Endodermal cell (in vitro differentiated cells): ENCODE results near the gene FAM43A. TPM values are rescaled to one million over a fixed set of nuclear protein-coding genes. Genes with fewer than 3 reads are reported as not detected.

Experiments
- DNase-seq: peaks from one replicate; pipeline ENCODE4 v3.0.0-alpha.2; 2017
- H3K27ac ChIP-seq: 2 replicates; pipeline ENCODE4 v1.5.1; 2013; ENCODE audit warnings: mild to moderate bottlenecking, low read depth, low read length, moderate library complexity
- H3K27me3 ChIP-seq: 2 replicates; pipeline ENCODE4 v1.6.1; 2013; ENCODE audit warnings: mild to moderate bottlenecking, low read length, moderate library complexity; ENCODE audit not compliant: insufficient read depth, control insufficient read depth, poor library complexity, severe bottlenecking
- H3K36me3 ChIP-seq: 2 replicates; pipeline ENCODE4 v1.7.0; 2013; ENCODE audit warnings: mild to moderate bottlenecking, low read length, moderate library complexity; ENCODE audit not compliant: control insufficient read depth, insufficient read depth
- H3K4me1 ChIP-seq: one replicate; pipeline ENCODE4 v1.7.0; 2013; ENCODE audit warnings: low read length; ENCODE audit not compliant: control insufficient read depth, insufficient read depth
- H3K4me3 ChIP-seq: 2 replicates; pipeline ENCODE4 v1.5.1; 2013; ENCODE audit warnings: mild to moderate bottlenecking, low read length, moderate library complexity
- H3K9ac ChIP-seq: 2 replicates; pipeline ENCODE4 v1.6.1; 2013; ENCODE audit warnings: mild to moderate bottlenecking, low read length, moderate library complexity; ENCODE audit not compliant: poor library complexity, severe bottlenecking; ENCODE audit errors: extremely low read depth
- H3K9me3 ChIP-seq: 2 replicates; pipeline ENCODE4 v1.6.1; 2013; ENCODE audit warnings: mild to moderate bottlenecking, low read length, moderate library complexity; ENCODE audit not compliant: control insufficient read depth
- H3K27ac Mint-ChIP-seq: 2 replicates; pipeline ENCODE4 v1.8.0; 2020; ENCODE audit warnings: mixed read lengths
- H3K27me3 Mint-ChIP-seq: 2 replicates; pipeline ENCODE4 v1.8.0; 2021; ENCODE audit warnings: mild to moderate bottlenecking, mixed read lengths; ENCODE audit not compliant: insufficient read depth
- H3K36me3 Mint-ChIP-seq: 2 replicates; pipeline ENCODE4 v1.8.0; 2020; ENCODE audit warnings: low read depth, mixed read lengths
- H3K4me1 Mint-ChIP-seq: 2 replicates; pipeline ENCODE4 v1.8.0; 2020; ENCODE audit warnings: mixed read lengths
- H3K4me3 Mint-ChIP-seq: 2 replicates; pipeline ENCODE4 v1.8.0; 2020; ENCODE audit warnings: mild to moderate bottlenecking, moderate library complexity, mixed read lengths
- H3K9me3 Mint-ChIP-seq: 2 replicates; pipeline ENCODE4 v1.8.0; 2020; ENCODE audit warnings: mild to moderate bottlenecking, mixed read lengths
- WGBS, 2 experiments: methylation state at CpG; one replicate each; pipeline versions ENCODE4 v1.1.5 to v1.1.7; 2013; ENCODE audit warnings: missing lambda C conversion rate in 2 of 2, mixed read lengths in 1 of 2; ENCODE audit not compliant: insufficient coverage in 1 of 2, insufficient read length in 1 of 2; 5-methylcytosine and 5-hydroxymethylcytosine counted together
- total RNA-seq, 2 donors: library from RNA; stranded (reverse); fragmentation: NEBNext Ultra II Directional in 1 of 2; extraction: Animal tissue kit (Norgen Biotek cat#: 25700) in 1 of 2; gene quantifications; 2 replicates in 1 of 2; 3 replicates in 1 of 2; pipeline ENCODE4 v1.2.1, GENCODE V29; 2021
- TF ChIP-seq, protein P1 (sequence below): fragments of 200-600 bp; sonication (generic); conservative IDR thresholded peaks from 2 replicates; pipeline ENCODE4 v1.5.0; 2021; ENCODE audit warnings: antibody characterized with exemption, mild to moderate bottlenecking

The FAM43A gene
- total RNA-seq, 2 donors from 2014 or later, result 0.58 to 4.4 TPM

DNA sequence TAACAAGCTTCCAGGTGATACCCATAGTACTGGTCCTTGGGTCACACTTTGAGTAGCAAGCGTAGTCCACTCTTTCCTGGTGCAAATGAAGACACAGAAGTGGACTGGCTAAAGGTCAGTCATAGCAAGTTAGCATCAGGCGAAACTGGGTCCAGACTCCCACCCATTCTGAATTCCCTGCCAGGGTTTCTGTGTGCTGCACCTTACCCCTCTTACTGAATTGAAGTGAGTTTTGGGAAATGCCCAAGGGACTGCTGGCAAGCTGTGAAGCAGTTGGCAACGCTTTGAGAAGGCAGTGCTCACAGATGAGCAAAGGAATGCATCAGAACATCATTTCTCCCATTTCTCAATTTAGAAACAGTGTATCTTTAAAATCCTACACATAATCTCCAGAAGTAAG, 11.9 kb upstream of the FAM43A start:
- no peak overlapping the region for H3K27ac Mint-ChIP-seq
- 85% methylated on average over 3 of the region's 3 CpGs for WGBS, 2 experiments

GRCh38 chr3:194675081-194675640, 10.5 kb upstream of the FAM43A start:
- Mint-ChIP-seq H3K4me1 (peaks cover 6% of the 10 kb centered on the region), H3K4me3 (no peak overlapping the region), H3K36me3 (no peaks in the 10 kb centered on the region), H3K9me3 (no peaks in the 10 kb centered on the region), H3K27ac (no peak overlapping the region), H3K27me3 (peaks cover 7% of the 10 kb centered on the region)
- no peak overlapping the region for H3K27ac ChIP-seq
- DNase-seq, result no peak
- 84 to 91% methylated on average over 9 to 11 of the region's 12 CpGs for WGBS, 2 experiments
- no peaks in the 10 kb centered on the region for H3K4me1 ChIP-seq
- peaks cover under 1% of the 10 kb centered on the region for H3K36me3 ChIP-seq
- H3K27me3 ChIP-seq, result peaks cover 22% of the 10 kb centered on the region
- H3K9ac ChIP-seq, result no peak overlapping the region
- TF ChIP-seq, protein P1, sequence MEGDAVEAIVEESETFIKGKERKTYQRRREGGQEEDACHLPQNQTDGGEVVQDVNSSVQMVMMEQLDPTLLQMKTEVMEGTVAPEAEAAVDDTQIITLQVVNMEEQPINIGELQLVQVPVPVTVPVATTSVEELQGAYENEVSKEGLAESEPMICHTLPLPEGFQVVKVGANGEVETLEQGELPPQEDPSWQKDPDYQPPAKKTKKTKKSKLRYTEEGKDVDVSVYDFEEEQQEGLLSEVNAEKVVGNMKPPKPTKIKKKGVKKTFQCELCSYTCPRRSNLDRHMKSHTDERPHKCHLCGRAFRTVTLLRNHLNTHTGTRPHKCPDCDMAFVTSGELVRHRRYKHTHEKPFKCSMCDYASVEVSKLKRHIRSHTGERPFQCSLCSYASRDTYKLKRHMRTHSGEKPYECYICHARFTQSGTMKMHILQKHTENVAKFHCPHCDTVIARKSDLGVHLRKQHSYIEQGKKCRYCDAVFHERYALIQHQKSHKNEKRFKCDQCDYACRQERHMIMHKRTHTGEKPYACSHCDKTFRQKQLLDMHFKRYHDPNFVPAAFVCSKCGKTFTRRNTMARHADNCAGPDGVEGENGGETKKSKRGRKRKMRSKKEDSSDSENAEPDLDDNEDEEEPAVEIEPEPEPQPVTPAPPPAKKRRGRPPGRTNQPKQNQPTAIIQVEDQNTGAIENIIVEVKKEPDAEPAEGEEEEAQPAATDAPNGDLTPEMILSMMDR, result no peak
- H3K9me3 ChIP-seq, result no peaks in the 10 kb centered on the region
- H3K4me3 ChIP-seq, result no peak overlapping the region

More for the DNA sequence above, 11.9 kb upstream of the FAM43A start:
- Histone ChIP-seq H3K27ac (no peak overlapping the region), H3K9ac (no peak overlapping the region), H3K27me3 (peaks cover 22% of the 10 kb centered on the region), H3K9me3 (no peaks in the 10 kb centered on the region), H3K36me3 (peaks cover 14% of the 10 kb centered on the region), H3K4me1 (no peaks in the 10 kb centered on the region), H3K4me3 (no peak overlapping the region)
- Mint-ChIP-seq H3K27me3 (peaks cover 7% of the 10 kb centered on the region), H3K4me3 (no peak overlapping the region), H3K4me1 (peaks cover 6% of the 10 kb centered on the region), H3K36me3 (peaks cover 10% of the 10 kb centered on the region), H3K9me3 (no peaks in the 10 kb centered on the region)
- TF ChIP-seq, protein P1, result no peak
- DNase-seq, result no peak

GRCh38 chr3:194675680-194676079, 10.0 kb upstream of the FAM43A start:
- Mint-ChIP-seq H3K9me3 (no peaks in the 10 kb centered on the region), H3K36me3 (no peaks in the 10 kb centered on the region), H3K4me3 (no peak overlapping the region), H3K27ac (no peak overlapping the region), H3K4me1 (peaks cover 5% of the 10 kb centered on the region), H3K27me3 (peaks cover 7% of the 10 kb centered on the region)
- peaks cover 22% of the 10 kb centered on the region for H3K27me3 ChIP-seq
- H3K9me3 ChIP-seq, result no peaks in the 10 kb centered on the region
- TF ChIP-seq, protein P1, result no peak
- no peak overlapping the region for H3K27ac ChIP-seq
- H3K9ac ChIP-seq, result no peak overlapping the region
- no peak overlapping the region for H3K4me3 ChIP-seq
- no peaks in the 10 kb centered on the region for H3K4me1 ChIP-seq
- WGBS, 2 experiments, result 96% methylated on average over 3 of the region's 4 CpGs; no CpG with 5 or more reads in 1 of the 2 experiments
- H3K36me3 ChIP-seq, result no peaks in the 10 kb centered on the region
- DNase-seq, result no peak
